ENCODE measurements around the gene SLC22A1. TPM values are rescaled to one million over a fixed set of nuclear protein-coding genes. Genes with fewer than 3 reads are reported as not detected.

The SLC22A1 gene
- total RNA-seq, 1 donor from 2014 or later, result 2.0 TPM

- peaks cover 2% of the 10 kb centered on the region for H3K4me1 Mint-ChIP-seq
- no peaks in the 10 kb centered on the region for H3K27me3 Mint-ChIP-seq (ENCODE audit: low read depth)
Observed at GRCh38 chr6:160202411-160202810, 80.8 kb downstream of the SLC22A1 start.

DNA sequence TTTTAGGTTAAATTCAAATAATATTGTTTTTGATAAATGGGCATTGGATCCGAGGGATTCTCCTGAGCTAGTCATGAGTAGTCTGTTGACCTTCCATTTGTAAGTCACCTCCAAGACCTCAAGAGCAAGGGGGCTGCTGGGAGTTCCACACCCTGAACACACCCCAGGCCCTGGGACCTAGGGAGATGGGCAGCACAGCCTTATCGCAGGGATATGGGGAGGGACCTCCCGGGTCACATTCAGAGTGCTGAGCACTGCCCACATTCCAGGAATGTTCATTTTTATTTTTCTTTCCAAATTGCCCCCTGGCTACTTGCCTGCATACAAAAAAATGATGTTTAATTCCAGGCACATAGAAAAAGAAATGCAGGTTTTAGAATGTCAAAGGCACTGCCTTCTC, 81.5 kb downstream of the SLC22A1 start:
- H3K4me3 Mint-ChIP-seq, result no peak overlapping the region
- peaks cover 2% of the 10 kb centered on the region for H3K4me1 Mint-ChIP-seq
- no peak overlapping the region for H3K27ac Mint-ChIP-seq
- H3K36me3 Mint-ChIP-seq, result no peaks in the 10 kb centered on the region
- H3K27me3 Mint-ChIP-seq (ENCODE audit: low read depth), result no peaks in the 10 kb centered on the region
- TF ChIP-seq, protein P1, sequence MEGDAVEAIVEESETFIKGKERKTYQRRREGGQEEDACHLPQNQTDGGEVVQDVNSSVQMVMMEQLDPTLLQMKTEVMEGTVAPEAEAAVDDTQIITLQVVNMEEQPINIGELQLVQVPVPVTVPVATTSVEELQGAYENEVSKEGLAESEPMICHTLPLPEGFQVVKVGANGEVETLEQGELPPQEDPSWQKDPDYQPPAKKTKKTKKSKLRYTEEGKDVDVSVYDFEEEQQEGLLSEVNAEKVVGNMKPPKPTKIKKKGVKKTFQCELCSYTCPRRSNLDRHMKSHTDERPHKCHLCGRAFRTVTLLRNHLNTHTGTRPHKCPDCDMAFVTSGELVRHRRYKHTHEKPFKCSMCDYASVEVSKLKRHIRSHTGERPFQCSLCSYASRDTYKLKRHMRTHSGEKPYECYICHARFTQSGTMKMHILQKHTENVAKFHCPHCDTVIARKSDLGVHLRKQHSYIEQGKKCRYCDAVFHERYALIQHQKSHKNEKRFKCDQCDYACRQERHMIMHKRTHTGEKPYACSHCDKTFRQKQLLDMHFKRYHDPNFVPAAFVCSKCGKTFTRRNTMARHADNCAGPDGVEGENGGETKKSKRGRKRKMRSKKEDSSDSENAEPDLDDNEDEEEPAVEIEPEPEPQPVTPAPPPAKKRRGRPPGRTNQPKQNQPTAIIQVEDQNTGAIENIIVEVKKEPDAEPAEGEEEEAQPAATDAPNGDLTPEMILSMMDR (IDR thresholded peaks at IDR 0.05; ENCODE audit: unreplicated experiment), result no peak
- H3K9me3 Mint-ChIP-seq, result peaks cover 16% of the 10 kb centered on the region
- DNase-seq (ENCODE audit: low spot score in 2 of 2, unreplicated experiment in 2 of 2), result no peak

More at GRCh38 chr6:160202411-160202810, 80.8 kb downstream of the SLC22A1 start:
- H3K36me3 Mint-ChIP-seq, result no peaks in the 10 kb centered on the region
- no peak for DNase-seq (ENCODE audit: low spot score in 2 of 2, unreplicated experiment in 2 of 2)
- TF ChIP-seq, protein P1 (IDR thresholded peaks at IDR 0.05; ENCODE audit: unreplicated experiment), result no peak
- peaks cover 11% of the 10 kb centered on the region for H3K9me3 Mint-ChIP-seq
- H3K4me3 Mint-ChIP-seq, result no peak overlapping the region
- H3K27ac Mint-ChIP-seq, result no peak overlapping the region

DNA sequence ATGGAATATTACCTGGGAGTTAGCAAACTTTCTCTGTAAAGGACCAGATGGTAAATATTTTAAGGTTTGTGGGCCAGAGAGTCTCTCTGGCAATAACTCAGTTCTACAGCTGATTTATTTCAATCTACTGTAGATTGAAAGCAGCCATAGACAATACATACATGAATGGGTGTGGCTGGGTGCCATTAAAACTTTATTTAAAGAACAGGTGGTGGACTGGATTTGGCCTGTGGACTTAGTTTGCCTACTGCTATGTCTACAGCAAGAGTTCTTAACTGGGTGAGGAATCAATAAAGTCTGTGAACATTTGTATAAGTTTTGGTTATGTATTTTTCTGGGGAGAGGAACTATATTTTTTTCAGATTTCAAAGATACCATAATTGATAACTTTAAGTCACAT, 81.9 kb downstream of the SLC22A1 start:
- H3K4me3 Mint-ChIP-seq, result no peak overlapping the region
- no peaks in the 10 kb centered on the region for H3K36me3 Mint-ChIP-seq
- H3K27me3 Mint-ChIP-seq (ENCODE audit: low read depth), result no peaks in the 10 kb centered on the region
- peaks cover 21% of the 10 kb centered on the region for H3K9me3 Mint-ChIP-seq
- H3K27ac Mint-ChIP-seq, result no peak overlapping the region
- TF ChIP-seq, protein P1 (IDR thresholded peaks at IDR 0.05; ENCODE audit: unreplicated experiment), result no peak
- H3K4me1 Mint-ChIP-seq, result peaks cover 2% of the 10 kb centered on the region
- no peak for DNase-seq (ENCODE audit: low spot score in 2 of 2, unreplicated experiment in 2 of 2)

GRCh38 chr6:160203953-160204352, 82.3 kb downstream of the SLC22A1 start:
- H3K9me3 Mint-ChIP-seq, result peaks cover 21% of the 10 kb centered on the region

DNA sequence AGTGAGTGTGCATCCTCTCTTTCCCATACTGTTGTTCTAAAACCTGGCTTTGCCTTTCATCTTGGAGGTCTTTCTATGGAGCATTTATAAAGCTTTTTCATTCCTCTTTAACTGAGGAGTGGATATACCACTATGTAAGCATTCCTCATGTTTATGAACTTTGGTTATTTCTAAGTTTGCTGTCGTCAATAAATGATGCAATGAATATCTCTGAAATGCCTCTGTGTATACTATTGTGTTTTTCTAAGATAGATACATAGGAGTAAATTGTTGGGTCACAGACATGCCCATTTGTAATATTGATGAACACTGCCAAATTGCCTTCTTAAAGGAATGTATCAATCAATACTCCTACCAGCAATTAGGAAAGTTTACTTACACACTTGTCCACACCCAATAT, 83.1 kb downstream of the SLC22A1 start:
- Mint-ChIP-seq H3K4me3 (no peak overlapping the region), H3K9me3 (peaks cover 27% of the 10 kb centered on the region), H3K36me3 (no peaks in the 10 kb centered on the region), H3K27me3 (ENCODE audit: low read depth) (no peaks in the 10 kb centered on the region), H3K27ac (no peak overlapping the region), H3K4me1 (peaks cover 2% of the 10 kb centered on the region)
- DNase-seq (ENCODE audit: low spot score in 2 of 2, unreplicated experiment in 2 of 2), result no peak
- TF ChIP-seq, protein P1 (IDR thresholded peaks at IDR 0.05; ENCODE audit: unreplicated experiment), result no peak

More at GRCh38 chr6:160203953-160204352, 82.3 kb downstream of the SLC22A1 start:
- no peak overlapping the region for H3K27ac Mint-ChIP-seq
- H3K36me3 Mint-ChIP-seq, result no peaks in the 10 kb centered on the region
- TF ChIP-seq, protein P1 (IDR thresholded peaks at IDR 0.05; ENCODE audit: unreplicated experiment), result no peak
- H3K27me3 Mint-ChIP-seq (ENCODE audit: low read depth), result no peaks in the 10 kb centered on the region
- DNase-seq (ENCODE audit: low spot score in 2 of 2, unreplicated experiment in 2 of 2), result no peak
- peaks cover 2% of the 10 kb centered on the region for H3K4me1 Mint-ChIP-seq
- no peak overlapping the region for H3K4me3 Mint-ChIP-seq

- no peak overlapping the region for H3K27ac Mint-ChIP-seq
- H3K36me3 Mint-ChIP-seq, result no peaks in the 10 kb centered on the region
- peaks cover 2% of the 10 kb centered on the region for H3K4me1 Mint-ChIP-seq
- no peaks in the 10 kb centered on the region for H3K27me3 Mint-ChIP-seq (ENCODE audit: low read depth)
- no peak overlapping the region for H3K4me3 Mint-ChIP-seq
- TF ChIP-seq, protein P1 (IDR thresholded peaks at IDR 0.05; ENCODE audit: unreplicated experiment), result no peak
- DNase-seq (ENCODE audit: low spot score in 2 of 2, unreplicated experiment in 2 of 2), result no peak
- peaks cover 43% of the 10 kb centered on the region for H3K9me3 Mint-ChIP-seq
Observed at GRCh38 chr6:160207618-160208017, 86.0 kb downstream of the SLC22A1 start.
